ENCODE measurements around the gene PNMA8B. TPM values are rescaled to one million over a fixed set of nuclear protein-coding genes. Genes with fewer than 3 reads are reported as not detected.
"Not testable (repeated sequence)": the region's sequence is repeated elsewhere in the genome, so short reads cannot be mapped to it uniquely, and the experiment has no call there.

PNMA8B gene
- total RNA-seq, 1 experiment from 2014 or later: not detected

DNA sequence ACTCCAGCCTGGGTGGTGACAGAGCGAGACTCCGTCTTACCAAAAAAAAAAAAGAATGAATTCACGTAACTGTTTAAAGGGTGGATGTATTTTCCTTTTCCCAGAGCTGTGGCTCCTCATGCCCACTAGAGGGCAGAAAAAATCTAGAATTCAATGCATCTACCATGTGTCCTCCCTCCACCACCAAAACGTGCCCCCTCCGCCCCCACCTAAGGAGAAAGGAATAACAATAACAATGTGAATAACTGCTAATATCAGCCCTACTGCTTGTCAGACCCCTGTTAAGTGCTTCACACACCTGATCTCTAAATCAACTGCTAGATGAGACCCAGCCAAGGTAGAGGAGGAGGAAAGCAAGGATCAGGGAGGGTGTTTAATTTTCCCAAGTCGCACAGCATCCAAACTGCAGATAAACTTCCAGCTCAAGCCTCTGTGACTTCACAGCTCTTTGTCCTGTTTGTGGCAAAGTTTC lies 20.2 kb upstream of the PNMA8B start:
- in situ Hi-C loops (cut with HindIII; ENCODE audit: low pct_unique_long_range_greater_than_20kb, low sequenced_read_pairs): no loop called here
- peak; percentile 29 for DNase-seq (ENCODE audit: low read depth)

DNA sequence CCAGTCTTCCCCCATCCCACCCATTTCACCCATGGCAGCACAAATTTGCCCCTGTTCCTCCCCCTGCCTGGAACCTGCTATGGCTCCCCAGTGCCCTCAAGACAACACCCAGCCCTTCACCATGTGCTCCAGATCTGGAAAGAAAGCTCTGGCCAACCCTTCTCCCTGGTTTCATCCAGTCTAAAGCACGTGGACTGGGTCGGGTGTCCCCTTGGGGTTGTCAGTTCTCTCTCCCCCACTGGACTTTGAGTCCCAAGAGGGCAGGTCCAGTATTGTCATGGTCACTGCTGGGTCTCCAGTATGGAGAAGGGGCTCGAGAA lies 19.6 kb upstream of the PNMA8B start:
- in situ Hi-C loops (cut with HindIII; ENCODE audit: low pct_unique_long_range_greater_than_20kb, low sequenced_read_pairs): no loop called here
- no peak for DNase-seq (ENCODE audit: low read depth)

DNA sequence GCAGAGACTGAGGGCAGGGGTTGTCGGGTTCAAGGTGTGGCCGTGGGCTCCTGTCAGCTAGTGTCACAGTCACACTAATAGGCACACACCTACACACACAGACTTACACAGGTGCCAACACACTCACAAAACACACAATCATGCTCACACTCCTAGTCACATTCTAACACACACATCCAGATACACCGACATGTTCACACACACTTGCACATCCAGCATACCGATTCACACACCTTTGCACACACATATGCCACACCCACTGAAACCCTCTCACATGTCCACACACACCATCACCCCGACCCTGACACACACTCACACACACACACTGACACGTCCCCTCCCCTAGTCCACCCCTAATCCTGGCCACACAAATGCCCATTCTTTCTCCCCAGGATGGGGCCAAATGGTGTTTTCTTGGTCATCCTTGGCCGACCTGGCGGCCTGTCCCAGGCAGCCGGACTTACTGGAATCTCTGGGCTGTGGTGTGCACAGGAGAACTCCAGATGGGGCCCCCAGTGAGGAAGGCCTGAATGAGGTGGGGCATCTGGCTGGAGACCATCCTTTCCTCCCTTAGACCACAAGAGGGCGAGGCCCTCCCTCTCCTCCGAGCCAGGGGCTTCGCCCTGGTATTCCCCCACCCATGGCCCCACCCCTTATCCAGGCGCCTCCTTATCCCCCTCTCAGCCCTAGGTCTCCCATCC lies 19.1 kb upstream of the PNMA8B start:
- DNase-seq (ENCODE audit: low read depth): no peak
- in situ Hi-C loops (cut with HindIII; ENCODE audit: low pct_unique_long_range_greater_than_20kb, low sequenced_read_pairs): no loop called here

DNA sequence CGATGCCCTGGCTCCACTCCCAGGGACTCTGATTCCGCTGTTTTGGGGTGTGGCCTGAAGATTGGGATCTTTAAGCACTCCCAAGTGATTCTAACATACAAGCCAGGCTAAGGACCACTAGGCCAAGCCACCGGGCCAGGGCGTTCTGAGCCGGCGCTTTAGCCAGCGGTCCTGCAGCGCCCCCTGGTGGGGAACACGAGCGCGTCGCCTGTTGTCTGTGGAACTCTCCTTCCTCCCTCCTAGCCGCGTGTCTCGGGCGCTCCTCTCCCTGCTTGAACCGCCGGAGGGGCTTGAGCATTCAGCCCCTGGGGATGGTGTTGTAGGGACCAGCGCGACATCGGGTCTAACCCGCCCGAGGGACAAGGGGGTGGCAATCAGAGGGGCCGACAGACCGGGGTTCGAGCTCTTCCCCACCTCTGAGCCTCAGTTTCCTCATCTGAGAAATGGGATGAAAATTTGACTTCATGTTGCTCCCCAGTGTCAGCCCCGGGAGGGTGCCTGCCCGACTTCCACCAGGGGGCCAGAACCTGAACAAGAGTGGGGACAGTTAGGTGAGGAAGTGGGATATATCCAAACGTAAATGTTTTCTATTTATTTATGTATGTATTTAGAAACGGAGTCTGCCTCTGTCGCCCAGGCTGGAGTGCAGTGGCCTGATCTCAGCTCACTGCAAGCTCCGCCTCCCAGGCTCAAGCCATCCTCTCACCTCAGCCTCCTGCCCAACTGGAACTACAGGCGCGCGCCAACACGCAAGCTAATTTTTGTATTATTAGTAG lies 18.0 kb upstream of the PNMA8B start:
- peak; percentile 48 for DNase-seq (ENCODE audit: low read depth)
- in situ Hi-C loops (cut with HindIII; ENCODE audit: low pct_unique_long_range_greater_than_20kb, low sequenced_read_pairs): no loop called here

DNA sequence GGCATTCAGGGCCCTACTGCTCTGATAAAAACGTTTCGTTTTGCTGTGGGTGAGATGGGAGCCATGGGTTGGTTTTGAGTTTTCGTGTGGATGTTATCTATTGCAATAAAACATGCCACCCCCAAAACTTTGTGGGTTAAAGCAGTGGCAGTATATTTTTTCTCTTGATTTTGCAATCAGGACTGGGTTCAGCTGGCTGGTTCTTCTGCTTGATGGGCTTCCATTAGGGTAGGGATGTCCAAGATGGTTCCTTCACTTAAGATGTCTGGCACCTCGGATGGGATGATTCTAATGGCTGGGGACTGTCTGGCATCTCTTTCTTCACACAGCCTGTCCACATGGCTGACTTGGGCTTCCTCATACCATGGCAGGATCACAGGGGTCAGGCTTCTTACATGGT lies 15.6 kb upstream of the PNMA8B start:
- no peak for DNase-seq (ENCODE audit: low read depth)
- in situ Hi-C loops (cut with HindIII; ENCODE audit: low pct_unique_long_range_greater_than_20kb, low sequenced_read_pairs): no loop called here

DNA sequence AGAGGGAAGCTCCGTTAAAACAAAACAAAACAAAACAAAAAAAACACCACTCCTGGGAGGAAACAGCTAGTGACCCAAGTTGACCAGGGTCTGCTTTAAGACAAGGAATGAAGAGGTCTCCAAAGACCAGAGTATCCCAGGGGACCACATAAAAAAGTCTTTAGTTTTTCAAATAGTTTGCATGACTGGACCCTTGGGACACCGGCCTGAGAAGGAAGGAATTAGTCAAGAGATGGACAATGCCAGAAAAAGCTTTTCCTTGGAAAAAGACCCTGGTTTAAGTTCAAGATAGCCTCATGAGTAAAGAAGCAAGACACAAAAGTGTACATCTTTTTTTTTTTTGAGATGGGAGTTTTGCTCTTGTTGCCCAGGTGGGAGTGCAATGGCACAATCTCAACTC lies 12.5 kb upstream of the PNMA8B start:
- DNase-seq (ENCODE audit: low read depth): no peak
- in situ Hi-C loops (cut with HindIII; ENCODE audit: low pct_unique_long_range_greater_than_20kb, low sequenced_read_pairs): no loop called here

DNA sequence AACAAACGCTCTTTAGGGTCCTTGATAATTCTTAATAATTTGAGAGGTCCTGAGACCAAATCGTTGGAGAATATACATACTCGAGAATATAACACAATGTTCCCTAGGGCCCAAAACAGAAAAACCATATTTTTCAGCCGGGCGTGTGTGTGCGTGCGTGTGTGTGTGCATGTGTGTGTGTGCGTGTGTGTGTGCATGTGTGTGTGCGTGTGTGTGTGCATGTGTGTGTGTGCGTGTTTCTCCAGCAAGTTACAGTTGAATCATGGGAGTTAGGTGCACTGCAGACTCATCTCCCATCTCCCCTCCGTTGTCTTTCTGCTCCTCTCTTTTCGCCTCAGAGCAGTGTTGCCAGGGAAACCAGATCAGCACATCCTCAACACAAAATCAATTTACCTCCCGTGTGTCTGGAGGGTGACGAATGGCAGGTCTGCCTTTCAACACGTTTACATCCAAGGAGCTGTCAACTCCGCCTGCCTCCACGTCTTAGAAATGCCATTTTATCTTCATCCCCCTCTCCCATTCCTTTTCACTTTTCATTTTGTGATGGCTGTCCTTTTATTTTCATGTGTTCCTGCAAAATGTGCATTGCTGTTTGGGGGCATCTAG lies 8.3 kb upstream of the PNMA8B start:
- no peak for DNase-seq (ENCODE audit: low read depth)
- in situ Hi-C loops (cut with HindIII; ENCODE audit: low pct_unique_long_range_greater_than_20kb, low sequenced_read_pairs): no loop called here

DNA sequence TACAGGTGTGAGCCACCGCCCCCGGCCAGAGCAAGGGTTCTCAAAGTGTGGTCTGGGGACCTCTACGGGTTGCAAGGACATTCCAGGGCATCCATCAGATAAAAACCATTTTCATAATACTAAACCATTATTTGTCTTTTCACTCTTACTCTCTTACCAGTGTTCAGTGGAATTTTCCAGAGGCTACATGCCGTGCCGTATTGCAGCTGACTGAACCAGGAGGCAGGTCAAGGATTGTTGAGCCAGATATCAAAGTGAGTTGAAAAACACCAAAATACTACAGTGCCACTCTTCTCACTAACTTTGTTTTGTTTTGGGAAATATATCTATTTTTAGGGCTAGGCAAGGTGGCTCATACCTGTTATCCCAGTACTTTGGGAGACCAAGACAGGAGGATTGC lies 7.2 kb upstream of the PNMA8B start:
- DNase-seq (ENCODE audit: low read depth): no peak
- in situ Hi-C loops (cut with HindIII; ENCODE audit: low pct_unique_long_range_greater_than_20kb, low sequenced_read_pairs): no loop called here

DNA sequence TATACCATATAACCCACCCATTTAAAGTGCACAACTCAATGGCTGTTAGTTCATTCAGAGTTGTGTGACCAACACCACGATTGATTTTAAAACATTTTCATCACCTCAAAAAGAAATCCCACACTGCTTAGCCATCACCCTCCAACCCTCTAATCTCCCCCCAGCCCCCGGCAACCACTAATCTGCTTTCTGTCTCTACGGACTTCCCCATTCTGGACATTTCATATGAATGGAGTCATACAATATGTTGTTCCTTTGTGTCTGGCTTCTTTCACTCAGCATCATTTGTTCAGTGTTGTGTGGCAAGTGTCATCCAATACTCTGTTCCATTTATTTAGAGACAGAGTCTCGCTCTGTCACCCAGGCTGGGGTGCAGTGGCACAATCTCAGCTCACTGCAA lies 4.0 kb upstream of the PNMA8B start:
- in situ Hi-C loops (cut with HindIII; ENCODE audit: low pct_unique_long_range_greater_than_20kb, low sequenced_read_pairs): no loop called here
- DNase-seq (ENCODE audit: low read depth): no peak

DNA sequence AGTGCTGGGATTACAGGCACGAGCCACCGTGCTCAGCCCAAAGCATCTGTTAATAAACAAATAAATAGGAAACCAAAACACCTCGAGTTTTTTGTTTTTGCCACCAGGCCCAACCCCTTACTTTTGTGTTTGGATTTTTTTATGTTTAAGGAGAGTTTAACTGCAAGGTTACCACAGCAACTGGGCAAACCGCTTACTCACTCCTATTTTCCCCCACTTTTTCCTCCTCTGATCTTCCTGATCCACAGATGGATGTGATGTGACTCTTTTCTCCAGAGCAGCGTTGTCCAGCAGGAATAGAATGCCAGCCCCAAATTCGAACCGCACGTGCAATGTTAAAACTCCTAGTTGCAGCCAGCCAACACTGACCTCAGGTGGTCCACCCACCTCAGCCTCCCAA lies 2.1 kb upstream of the PNMA8B start:
- peak; percentile 57 for DNase-seq (ENCODE audit: low read depth)
- in situ Hi-C loops (cut with HindIII; ENCODE audit: low pct_unique_long_range_greater_than_20kb, low sequenced_read_pairs): no loop called here

DNA sequence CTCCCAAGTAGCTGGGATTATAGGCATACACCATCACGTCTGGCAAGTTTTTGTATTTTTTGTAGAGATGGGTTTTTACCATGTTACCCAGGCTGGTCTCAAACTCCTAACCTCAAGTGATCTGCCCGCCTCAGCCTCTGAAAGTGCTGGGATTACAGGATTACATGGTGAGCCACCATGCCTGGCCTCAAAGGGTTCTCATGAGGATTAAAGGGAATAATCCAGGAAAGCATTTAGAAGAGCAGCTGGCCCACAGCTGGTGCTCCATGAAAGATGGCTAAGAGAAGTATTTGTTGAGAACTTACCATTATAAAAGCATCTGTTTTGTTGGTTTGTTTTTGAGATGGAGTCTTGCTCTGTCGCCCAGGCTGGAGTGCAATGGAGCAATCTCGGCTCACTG lies 1.2 kb upstream of the PNMA8B start:
- in situ Hi-C loops (cut with HindIII; ENCODE audit: low pct_unique_long_range_greater_than_20kb, low sequenced_read_pairs); DNase-seq (ENCODE audit: low read depth): not testable (repeated sequence)

DNA sequence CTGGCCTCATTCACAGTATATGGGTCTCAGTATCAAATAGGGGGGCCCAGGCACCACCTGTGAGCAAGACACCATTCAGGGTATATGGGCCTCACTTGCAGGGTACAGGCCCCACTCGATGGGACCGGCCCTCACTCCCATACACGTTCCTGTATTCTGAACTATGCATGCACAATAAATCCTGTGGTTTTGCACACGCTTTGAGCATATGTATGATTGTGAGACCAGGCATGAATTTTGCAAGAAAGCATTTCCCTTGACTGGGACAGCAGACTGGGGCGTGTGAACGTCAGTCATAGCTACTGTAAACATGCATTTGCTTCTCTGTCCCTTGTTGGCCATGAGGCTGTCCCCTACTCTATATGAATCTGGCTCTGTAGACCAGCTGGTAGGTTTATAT lies 637 bp upstream of the PNMA8B start:
- in situ Hi-C loops (cut with HindIII; ENCODE audit: low pct_unique_long_range_greater_than_20kb, low sequenced_read_pairs): no loop called here
- DNase-seq (ENCODE audit: low read depth): no peak

DNA sequence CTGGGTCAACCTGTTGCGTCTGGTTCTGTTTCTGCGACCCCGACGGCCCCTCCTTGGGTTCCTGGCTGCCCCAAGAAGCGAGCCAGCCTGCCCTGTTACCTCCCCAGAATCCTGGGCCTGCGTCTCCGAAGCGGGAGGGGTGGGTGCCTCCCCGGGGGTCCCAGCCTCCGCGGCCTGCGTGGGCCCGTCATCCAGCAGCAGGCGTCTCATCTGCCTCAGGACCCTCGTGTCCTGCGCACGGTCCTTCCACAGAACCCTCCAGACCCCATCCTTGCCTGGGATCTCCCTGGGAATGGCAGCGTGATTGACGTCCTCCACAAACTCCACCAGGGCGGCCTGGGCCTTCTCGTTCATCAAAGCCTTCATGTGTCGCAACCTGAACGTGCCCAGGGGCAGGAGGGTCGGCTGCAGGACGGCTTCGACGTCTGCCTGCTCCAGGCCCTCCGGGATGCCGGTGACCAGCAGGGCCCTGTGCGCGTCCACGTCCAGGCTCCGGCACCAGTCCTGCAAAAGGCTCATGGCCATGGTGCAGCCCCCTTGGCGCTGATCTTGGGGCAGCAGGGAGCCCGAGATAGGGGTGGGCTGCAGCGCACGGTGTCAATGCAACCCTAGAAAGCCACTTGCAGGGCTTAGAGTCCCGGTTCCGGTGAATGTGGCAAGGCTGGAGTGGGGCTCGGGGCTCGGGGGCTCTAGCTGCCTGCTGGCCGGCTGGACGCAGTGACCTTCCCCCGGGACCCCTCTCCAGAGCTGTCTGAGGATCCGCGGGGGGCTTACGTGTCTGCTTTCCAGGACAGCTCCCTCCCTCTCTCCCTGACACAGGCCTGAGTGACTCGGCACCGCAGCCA lies 504 bp downstream of the PNMA8B start:
- no peak for DNase-seq (ENCODE audit: low read depth)
- in situ Hi-C loops (cut with HindIII; ENCODE audit: low pct_unique_long_range_greater_than_20kb, low sequenced_read_pairs): no loop called here

DNA sequence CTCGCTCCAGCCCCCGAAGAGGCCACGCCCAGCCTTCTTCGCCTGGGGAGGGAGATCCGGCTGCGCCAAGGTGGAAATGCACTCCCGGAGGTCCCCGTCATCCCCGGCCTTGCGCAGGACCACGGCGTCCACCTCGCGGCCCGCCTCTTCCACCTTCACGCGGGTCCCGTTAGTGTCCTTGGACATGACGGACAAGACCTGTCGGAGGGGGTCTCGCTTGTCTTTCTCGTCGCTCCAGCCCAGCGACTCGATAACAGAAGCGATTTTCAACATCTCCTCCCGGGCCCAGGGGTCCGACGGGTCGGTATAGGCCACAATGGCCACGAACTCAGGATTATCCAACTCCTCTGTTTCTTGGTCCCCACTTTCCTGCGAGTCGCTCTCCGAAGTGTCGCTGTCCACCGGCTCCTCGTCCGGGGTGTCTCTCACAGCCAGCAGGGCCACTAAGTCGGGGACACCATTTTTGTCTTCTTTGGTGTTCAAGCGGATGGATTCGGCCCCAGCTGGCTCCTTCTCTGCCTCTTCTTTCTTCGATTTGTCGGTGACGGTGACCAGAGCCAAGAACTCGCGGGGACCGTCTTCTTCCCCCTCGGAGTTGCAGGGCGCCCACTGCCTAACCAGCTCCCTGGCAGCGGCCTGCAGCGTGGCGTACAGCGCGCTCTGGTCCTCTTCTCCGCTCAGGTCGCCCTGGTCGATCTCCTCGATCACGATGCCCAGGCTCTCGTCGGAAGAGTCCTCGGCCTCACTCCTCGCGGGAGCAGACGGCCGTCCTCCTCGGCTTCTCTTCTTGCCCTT lies 1.3 kb downstream of the PNMA8B start:
- DNase-seq (ENCODE audit: low read depth): no peak
- in situ Hi-C loops (cut with HindIII; ENCODE audit: low pct_unique_long_range_greater_than_20kb, low sequenced_read_pairs): no loop called here

DNA sequence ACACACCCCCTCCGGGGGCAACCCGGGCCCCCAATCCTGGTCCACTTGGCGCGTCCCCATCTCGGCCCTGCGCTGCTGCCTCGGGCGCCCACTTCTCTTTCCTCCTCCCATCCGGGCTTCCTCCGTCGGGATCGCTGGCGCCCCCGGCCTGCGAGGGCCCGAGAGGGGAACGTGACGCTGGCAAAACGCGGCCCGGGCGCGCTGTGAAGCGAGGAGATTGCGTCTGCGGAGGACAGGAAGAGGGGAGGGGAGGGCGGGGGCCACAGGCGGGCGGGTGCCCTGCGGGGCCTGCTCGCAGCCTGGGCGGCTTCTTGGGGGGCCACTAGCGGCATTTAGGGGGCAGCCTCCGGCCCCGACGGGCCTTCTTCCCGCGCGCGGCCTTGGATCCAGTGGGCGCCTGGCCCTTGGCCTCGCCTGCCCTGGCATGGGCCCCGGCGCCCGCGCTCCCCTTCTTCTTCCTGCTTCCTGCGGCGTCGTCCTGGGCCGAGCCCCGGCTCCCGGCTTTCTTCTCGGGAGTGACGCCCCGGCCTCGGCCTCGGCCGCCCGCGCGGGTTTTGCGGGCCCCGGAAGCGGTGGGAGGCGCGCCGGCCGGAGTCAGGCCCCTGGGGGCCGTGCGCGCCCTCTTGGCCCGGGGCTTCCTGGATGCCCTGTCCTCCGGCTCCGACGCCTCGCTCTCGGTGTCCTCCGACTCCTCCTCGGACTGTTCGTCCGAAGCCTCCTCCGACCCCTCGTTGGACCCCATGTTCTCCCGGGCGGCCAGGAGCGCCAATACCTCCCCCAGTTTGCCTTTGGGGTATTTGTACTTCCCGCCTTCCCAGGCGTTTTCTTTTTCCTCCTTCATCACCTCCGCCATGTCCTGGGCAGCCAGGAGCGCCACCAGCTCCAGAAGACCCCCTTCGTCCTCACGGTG lies 2.2 kb downstream of the PNMA8B start:
- DNase-seq (ENCODE audit: low read depth): no peak
- in situ Hi-C loops (cut with HindIII; ENCODE audit: low pct_unique_long_range_greater_than_20kb, low sequenced_read_pairs): no loop called here

DNA sequence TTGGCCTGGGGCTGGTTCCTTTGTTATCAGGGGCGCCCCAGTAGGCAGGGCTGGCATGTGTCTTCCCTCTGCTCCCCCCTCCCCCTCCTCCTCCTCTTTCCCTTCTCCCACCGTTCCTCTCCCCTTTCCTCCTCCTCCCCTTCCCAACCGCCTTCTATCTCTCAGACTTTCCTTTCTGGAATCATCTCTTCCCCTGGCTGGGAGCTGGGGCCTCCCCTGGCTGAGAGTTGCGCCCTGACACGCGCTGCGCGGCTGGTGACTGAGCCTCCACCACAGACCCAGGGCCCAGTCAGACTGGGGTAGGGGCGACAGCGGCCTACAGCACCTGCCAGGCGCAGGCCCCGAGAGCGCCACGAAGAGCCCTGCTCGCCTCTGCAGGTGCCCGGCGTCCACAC lies 2.8 kb downstream of the PNMA8B start:
- in situ Hi-C loops (cut with HindIII; ENCODE audit: low pct_unique_long_range_greater_than_20kb, low sequenced_read_pairs): no loop called here
- DNase-seq (ENCODE audit: low read depth): no peak

DNA sequence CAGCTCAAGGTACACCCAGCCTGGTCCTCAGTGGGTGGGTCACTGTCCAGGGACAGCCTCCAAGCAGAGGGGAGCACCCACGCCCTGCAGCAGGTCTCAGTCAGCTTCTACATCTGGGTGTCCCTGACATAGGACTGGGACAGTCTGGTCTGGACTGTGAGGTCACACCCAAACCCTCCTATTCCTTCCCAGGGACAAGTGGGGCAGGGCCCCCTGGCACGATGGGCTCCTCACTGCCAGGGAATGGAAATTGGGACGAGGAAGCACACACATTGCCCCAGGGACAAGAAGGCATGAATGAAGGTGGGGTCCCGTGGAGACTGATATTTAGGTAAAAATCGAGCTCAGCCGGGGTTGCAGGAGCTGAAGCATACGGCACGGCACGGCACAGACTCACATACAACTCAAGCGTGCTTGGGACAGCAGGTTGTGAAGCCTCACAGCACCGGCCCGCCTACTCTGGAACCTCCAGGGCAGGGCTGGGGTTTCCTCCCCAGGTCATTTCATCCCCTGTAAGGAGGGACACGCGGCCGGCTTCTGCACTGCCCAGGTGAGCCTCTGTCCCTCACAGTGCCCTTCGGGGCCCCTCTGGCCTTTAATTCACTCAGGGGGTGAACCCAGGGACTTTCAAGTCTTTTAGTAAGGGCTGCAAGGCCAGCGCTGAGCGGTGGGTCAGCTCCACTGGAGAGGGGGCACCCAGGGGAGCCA lies 3.5 kb downstream of the PNMA8B start:
- no peak for DNase-seq (ENCODE audit: low read depth)
- in situ Hi-C loops (cut with HindIII; ENCODE audit: low pct_unique_long_range_greater_than_20kb, low sequenced_read_pairs): no loop called here
